Tibial artery (tissue), 4 donors: Measurements from ENCODE around the gene BCKDK.

Source experiments
- DNase-seq, 2 donors: peaks; one replicate each; pipeline ENCODE4 v3.0.0-alpha.2; 2019
- H3K27ac ChIP-seq, 2 donors: fragments of 200-600 bp; sonication (generic) in 1 of 2; 1 replicate in 1 of 2; 2 replicates in 1 of 2; pipeline ENCODE4 v1.5.1; 2018 to 2019; ENCODE audit warnings: mild to moderate bottlenecking in 1 of 2
- H3K27me3 ChIP-seq, 2 donors: fragments of 200-600 bp; sonication (generic) in 1 of 2; one replicate each; pipeline versions ENCODE4 v1.5.1 to v1.6.0; 2016 to 2019
- H3K36me3 ChIP-seq, 3 donors: fragments of 200-600 bp; sonication (generic) in 2 of 3; one replicate each; pipeline ENCODE4 v1.5.1; 2016 to 2019; ENCODE audit warnings: mild to moderate bottlenecking in 2 of 3
- H3K4me1 ChIP-seq, 4 donors: fragments of 200-600 bp; sonication (generic) in 2 of 4; 1 replicate in 3 of 4; 2 replicates in 1 of 4; pipeline ENCODE4 v1.5.1; 2016 to 2019
- H3K4me3 ChIP-seq, 2 donors: fragments of 200-600 bp; sonication (generic) in 1 of 2; 1 replicate in 1 of 2; 2 replicates in 1 of 2; pipeline ENCODE4 v1.5.1; 2018 to 2019; ENCODE audit warnings: mild to moderate bottlenecking in 2 of 2
- H3K9me3 ChIP-seq, 3 donors: fragments of 200-600 bp; sonication (generic) in 1 of 3; one replicate each; pipeline ENCODE4 v1.5.1; 2016 to 2019
- intact Hi-C: fragments of 100-400 bp; cut with DNase I; formaldehyde crosslinking; loops from one replicate; pipeline ENCODE4 v1.15.0; 2023; ENCODE audit warnings: low total_unique reads
- TF ChIP-seq, protein P1 (sequence below), 2 experiments: fragments of 200-600 bp in 1 of 2; fragments of 450-650 bp in 1 of 2; IDR thresholded peaks; one replicate each; pipeline ENCODE4 v1.5.1; 2017 to 2019; ENCODE audit warnings: antibody characterized with exemption in 2 of 2, mild to moderate bottlenecking in 1 of 2, moderate library complexity in 1 of 2

Gene BCKDK

DNA sequence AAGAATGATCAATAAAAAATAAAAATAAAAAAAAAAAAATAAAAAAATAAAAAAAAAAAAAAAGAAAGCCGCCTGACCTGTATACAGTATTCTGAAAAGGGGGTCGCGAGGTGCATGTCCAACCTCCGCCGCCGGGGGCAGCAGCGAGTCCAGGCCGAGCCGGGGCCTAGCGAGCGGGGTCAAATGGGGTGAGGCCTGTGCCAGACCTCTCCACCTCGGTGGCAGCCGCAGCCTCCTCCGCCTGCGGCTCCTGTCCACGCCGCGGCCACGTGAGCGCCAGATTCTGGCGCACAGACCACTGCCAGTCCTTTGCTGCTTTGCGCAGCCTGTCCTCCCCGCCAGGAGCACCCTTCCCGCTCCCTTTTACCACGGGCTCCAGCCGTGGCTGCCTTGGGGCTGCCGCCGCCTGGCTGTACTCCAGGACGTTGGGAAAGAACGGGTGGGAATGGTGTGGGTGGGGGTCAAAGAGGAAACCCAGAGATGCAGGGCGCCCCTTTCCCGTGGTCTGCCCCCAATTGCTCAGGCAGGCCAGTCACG lies 2.4 kb upstream of the BCKDK start:
- Histone ChIP-seq H3K4me1 (peaks cover 0 to 23% (median 16%) of the 10 kb centered on the region in 4 donors), H3K27ac (peak overlapping the region in 1 of 2 donors; percentile 56), H3K27me3 (no peaks in the 10 kb centered on the region), H3K9me3 (no peaks in the 10 kb centered on the region), H3K36me3 (peaks cover 3 to 13% (median 12%) of the 10 kb centered on the region in 3 donors), H3K4me3 (peak overlapping the region; percentile 21 to 30)
- DNase-seq: peak; percentile 72 to 89
- TF ChIP-seq, protein P1, sequence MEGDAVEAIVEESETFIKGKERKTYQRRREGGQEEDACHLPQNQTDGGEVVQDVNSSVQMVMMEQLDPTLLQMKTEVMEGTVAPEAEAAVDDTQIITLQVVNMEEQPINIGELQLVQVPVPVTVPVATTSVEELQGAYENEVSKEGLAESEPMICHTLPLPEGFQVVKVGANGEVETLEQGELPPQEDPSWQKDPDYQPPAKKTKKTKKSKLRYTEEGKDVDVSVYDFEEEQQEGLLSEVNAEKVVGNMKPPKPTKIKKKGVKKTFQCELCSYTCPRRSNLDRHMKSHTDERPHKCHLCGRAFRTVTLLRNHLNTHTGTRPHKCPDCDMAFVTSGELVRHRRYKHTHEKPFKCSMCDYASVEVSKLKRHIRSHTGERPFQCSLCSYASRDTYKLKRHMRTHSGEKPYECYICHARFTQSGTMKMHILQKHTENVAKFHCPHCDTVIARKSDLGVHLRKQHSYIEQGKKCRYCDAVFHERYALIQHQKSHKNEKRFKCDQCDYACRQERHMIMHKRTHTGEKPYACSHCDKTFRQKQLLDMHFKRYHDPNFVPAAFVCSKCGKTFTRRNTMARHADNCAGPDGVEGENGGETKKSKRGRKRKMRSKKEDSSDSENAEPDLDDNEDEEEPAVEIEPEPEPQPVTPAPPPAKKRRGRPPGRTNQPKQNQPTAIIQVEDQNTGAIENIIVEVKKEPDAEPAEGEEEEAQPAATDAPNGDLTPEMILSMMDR (IDR thresholded peaks at IDR 0.05): peak; percentile 70 to 81
- intact Hi-C loops: no loop called here

DNA sequence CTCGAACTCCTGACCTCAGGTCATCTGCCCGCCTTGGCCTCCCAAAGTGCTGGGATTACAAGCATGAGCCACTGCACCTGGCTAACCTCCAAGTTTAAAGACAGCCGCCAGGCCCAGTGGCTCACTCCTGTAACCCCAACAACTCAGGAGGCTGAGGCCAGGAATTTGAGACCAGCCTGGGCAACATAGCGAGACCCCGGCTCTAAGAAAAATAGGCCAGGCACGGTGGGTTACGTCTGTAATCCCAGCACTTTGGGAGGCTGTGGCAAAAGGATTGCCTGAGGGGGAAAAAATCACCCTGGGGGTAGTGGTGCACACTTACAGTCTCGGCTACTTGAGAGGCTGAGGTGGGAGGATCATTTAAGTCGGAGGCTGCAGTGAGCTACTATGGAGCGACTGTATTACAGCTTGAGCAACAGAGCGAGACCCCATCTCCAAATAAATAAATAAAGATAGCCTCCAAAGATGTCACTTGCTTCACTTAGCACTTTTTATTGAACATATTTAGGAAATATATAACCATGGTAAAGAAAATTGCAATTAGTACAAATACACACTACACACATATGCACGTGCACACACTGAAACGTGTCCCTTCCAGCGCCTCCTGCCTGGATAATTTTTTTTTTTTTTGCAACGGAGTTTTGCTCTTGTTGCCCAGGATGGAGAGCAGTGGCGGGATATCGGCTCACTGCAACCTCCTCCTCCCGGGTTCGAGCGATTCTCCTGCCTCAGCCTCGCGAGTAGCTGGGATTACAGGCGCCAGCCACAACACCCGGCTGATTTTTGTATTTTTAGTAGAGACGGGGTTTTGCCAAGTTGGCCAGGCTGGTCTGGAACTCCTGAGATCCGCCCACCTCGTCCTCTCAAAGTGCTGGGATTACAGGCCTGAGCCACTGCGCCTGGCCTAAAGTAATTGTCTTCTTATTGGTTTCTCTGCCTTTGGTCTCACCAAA lies 1.4 kb upstream of the BCKDK start:
- no peaks in the 10 kb centered on the region for H3K9me3 ChIP-seq
- H3K27ac ChIP-seq: no peak overlapping the region
- H3K27me3 ChIP-seq: no peaks in the 10 kb centered on the region
- TF ChIP-seq, protein P1 (IDR thresholded peaks at IDR 0.05): no peak
- H3K4me3 ChIP-seq: no peak overlapping the region
- peaks cover 0 to 23% (median 16%) of the 10 kb centered on the region in 4 donors for H3K4me1 ChIP-seq
- intact Hi-C loops: no loop called here
- no peak for DNase-seq
- peaks cover 13 to 23% (median 23%) of the 10 kb centered on the region in 3 donors for H3K36me3 ChIP-seq

DNA sequence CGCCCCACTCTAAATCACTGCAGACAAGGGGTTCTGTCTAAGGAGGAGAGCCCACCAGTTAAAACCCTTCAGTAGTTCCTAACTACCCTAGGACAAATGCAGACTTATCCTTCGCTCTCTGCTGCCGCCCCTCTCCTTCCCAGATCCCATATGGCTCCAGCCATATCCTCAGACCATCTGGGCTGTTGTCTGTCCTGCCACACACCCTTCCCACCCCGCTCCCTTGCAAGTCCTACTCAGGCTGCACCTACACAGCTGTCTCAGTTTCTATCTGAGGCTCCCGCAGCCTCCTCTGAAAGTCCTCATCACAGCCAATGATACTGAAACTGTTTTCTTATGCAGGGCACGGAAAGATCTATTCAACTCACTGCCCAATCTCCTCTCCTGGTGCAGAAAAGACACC lies 720 bp upstream of the BCKDK start:
- H3K27me3 ChIP-seq: no peaks in the 10 kb centered on the region
- DNase-seq: no peak
- intact Hi-C loops: no loop called here
- H3K4me3 ChIP-seq: no peak overlapping the region
- peaks cover 19 to 30% (median 30%) of the 10 kb centered on the region in 3 donors for H3K36me3 ChIP-seq
- TF ChIP-seq, protein P1 (IDR thresholded peaks at IDR 0.05): no peak
- peak overlapping the region; percentile 94 to 98 for H3K27ac ChIP-seq
- H3K4me1 ChIP-seq: peaks cover 0 to 27% (median 17%) of the 10 kb centered on the region in 4 donors
- H3K9me3 ChIP-seq: no peaks in the 10 kb centered on the region

DNA sequence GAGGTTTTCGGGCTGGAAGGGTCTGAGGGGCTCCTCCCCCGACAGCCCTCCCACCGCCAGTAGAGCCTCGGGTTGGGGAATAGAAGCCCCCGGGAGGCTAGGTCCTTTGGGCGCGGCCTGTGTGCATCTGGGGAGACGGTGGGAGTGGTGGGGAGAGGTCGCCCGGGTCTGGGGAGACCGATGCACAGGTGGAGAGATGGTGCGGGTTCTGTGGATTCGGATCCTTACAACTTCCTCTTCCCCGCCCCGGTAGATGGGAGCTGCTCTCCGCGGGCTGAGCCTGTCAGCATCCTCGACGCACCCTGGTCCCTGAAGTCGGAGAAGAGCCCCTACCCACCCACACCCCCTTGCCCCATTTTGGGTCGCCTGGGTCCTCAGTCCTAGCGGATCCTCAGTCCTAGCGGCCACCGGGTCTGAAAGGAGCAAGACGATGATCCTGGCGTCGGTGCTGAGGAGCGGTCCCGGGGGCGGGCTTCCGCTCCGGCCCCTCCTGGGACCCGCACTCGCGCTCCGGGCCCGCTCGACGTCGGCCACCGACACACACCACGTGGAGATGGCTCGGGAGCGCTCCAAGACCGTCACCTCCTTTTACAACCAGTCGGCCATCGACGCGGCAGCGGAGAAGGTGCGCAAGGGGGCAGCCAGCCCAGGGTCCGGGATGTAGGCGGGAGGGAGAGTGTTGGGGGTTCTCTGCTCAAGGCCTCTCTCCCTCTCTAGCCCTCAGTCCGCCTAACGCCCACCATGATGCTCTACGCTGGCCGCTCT lies 790 bp downstream of the BCKDK start:
- Histone ChIP-seq H3K9me3 (no peaks in the 10 kb centered on the region), H3K27me3 (no peaks in the 10 kb centered on the region), H3K4me1 (peaks cover 0 to 40% (median 17%) of the 10 kb centered on the region in 4 donors), H3K36me3 (peaks cover 19 to 37% (median 33%) of the 10 kb centered on the region in 3 donors), H3K27ac (peak overlapping the region; percentile 94 to 98), H3K4me3 (peak overlapping the region; percentile 88 to 93)
- intact Hi-C loops: no loop called here
- TF ChIP-seq, protein P1 (IDR thresholded peaks at IDR 0.05): no peak
- DNase-seq: no peak

DNA sequence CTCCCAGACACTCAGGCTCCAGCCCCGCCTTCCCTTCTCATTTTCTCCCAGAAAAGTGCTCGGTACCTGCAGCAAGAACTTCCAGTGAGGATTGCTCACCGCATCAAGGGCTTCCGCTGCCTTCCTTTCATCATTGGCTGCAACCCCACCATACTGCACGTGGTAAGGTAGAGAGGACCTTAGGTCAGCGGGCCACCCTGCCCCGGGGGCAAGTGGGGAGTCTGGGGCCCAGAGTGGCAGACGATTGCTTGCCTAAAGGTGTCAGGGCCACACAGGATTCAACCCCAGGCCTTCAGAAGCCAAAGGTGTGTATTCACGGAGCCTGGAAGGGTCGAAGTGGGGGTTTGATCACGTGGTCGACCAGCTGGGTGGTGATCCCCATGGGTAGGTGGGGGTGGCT lies 1.4 kb downstream of the BCKDK start:
- intact Hi-C loops: no loop called here
- TF ChIP-seq, protein P1 (IDR thresholded peaks at IDR 0.05): no peak
- Histone ChIP-seq H3K9me3 (no peaks in the 10 kb centered on the region), H3K27ac (peak overlapping the region in 1 of 2 donors; percentile 98), H3K4me3 (peak overlapping the region in 1 of 2 donors; percentile 88), H3K36me3 (peaks cover 19 to 37% (median 33%) of the 10 kb centered on the region in 3 donors), H3K4me1 (peaks cover 0 to 40% (median 17%) of the 10 kb centered on the region in 4 donors), H3K27me3 (no peaks in the 10 kb centered on the region)
- DNase-seq: no peak
